ENCODE measurements around the gene DRD3. TPM values are rescaled to one million over a fixed set of nuclear protein-coding genes. Genes with fewer than 3 reads are reported as not detected.

DRD3 gene
- total RNA-seq, 4 donors from 2014 or later = not detected

GRCh38 chr3:114101101-114101500 is 77.8 kb downstream of the DRD3 start:
- no peak for ATAC-seq (ENCODE audit: low FRiP score)

GRCh38 chr3:114095796-114096195 is 83.1 kb downstream of the DRD3 start:
- ATAC-seq (ENCODE audit: low FRiP score) (no peak), DNase-seq (ENCODE audit: low spot score) (no peak)
- no peak for TF ChIP-seq CTCF (IDR thresholded peaks at IDR 0.05)

More at GRCh38 chr3:114101101-114101500, 77.8 kb downstream of the DRD3 start:
- DNase-seq (ENCODE audit: low spot score) = no peak
- no peak for TF ChIP-seq CTCF (IDR thresholded peaks at IDR 0.05)

- no peak for TF ChIP-seq CTCF (IDR thresholded peaks at IDR 0.05)
- no peak for DNase-seq (ENCODE audit: low spot score)
- peak; percentile 86 for ATAC-seq (ENCODE audit: low FRiP score)
Measured at GRCh38 chr3:114093596-114093995, 85.3 kb downstream of the DRD3 start.

- no peak for DNase-seq (ENCODE audit: low spot score)
- TF ChIP-seq CTCF (IDR thresholded peaks at IDR 0.05) = no peak
- ATAC-seq (ENCODE audit: low FRiP score) = no peak
Measured at GRCh38 chr3:114093016-114093380, 85.9 kb downstream of the DRD3 start.

GRCh38 chr3:114092151-114093015 is 86.5 kb downstream of the DRD3 start:
- no peak for TF ChIP-seq CTCF (IDR thresholded peaks at IDR 0.05)
- ATAC-seq (ENCODE audit: low FRiP score) (no peak), DNase-seq (ENCODE audit: low spot score) (no peak)

- ATAC-seq (ENCODE audit: low FRiP score) = no peak
- no peak for TF ChIP-seq CTCF (IDR thresholded peaks at IDR 0.05)
- DNase-seq (ENCODE audit: low spot score) = no peak
Measured at GRCh38 chr3:114089675-114090074, 89.2 kb downstream of the DRD3 start.

GRCh38 chr3:114086356-114086755 is 92.5 kb downstream of the DRD3 start:
- no peak for ATAC-seq (ENCODE audit: low FRiP score)
- TF ChIP-seq CTCF (IDR thresholded peaks at IDR 0.05) = no peak
- DNase-seq (ENCODE audit: low spot score) = no peak
